HTR-8/SVneo (cell line): ENCODE measurements around the gene PRKCH.

Experiments
- DNase-seq: peaks from one replicate; pipeline ENCODE4 v3.0.0; 2011; ENCODE audit warnings: low spot score, mixed read lengths; ENCODE audit not compliant: insufficient read length
- FAIRE-seq: peaks from 2 replicates; lab custom pipeline; 2011; peaks lifted over from hg19 to GRCh38; lab: Jason Lieb, UNC

Gene PRKCH

GRCh38 chr14:61438860-61439765 lies 117.7 kb downstream of the PRKCH start:
- FAIRE-seq (peak; percentile 99), DNase-seq (no peak)

- DNase-seq (no peak), FAIRE-seq (peak; percentile 71)
Observed at GRCh38 chr14:61439779-61440418, 118.5 kb downstream of the PRKCH start.

- FAIRE-seq (no peak), DNase-seq (no peak)
Observed at GRCh38 chr14:61443481-61443880, 122.1 kb downstream of the PRKCH start.

DNA sequence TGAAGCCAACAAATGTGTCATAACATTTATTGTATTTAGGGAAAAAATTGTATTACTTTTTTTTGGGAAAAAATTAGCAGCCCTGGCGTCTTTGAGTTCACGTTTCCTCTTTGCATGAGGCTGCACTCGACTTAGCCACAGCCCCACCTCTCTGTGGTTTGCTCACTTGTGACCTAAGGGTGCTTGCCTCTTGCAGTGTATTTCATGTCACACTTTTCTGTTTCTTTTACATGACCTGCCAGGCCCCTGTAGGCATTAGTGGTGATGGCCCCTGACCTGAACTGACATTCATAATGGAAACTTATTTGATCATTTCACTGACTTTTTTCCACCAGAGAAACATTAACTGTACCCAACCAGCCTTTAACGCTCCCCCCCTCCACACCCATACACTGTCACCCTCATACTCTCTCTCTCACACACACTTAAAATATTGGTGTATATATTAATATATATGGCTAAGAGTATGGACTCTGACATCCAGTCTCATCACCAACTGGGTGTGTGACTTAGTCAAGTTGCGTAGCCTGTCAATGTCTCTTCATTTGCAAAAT lies 122.9 kb downstream of the PRKCH start:
- FAIRE-seq: peak; percentile 83
- no peak for DNase-seq

GRCh38 chr14:61451491-61451890 lies 130.1 kb downstream of the PRKCH start:
- DNase-seq: no peak

DNA sequence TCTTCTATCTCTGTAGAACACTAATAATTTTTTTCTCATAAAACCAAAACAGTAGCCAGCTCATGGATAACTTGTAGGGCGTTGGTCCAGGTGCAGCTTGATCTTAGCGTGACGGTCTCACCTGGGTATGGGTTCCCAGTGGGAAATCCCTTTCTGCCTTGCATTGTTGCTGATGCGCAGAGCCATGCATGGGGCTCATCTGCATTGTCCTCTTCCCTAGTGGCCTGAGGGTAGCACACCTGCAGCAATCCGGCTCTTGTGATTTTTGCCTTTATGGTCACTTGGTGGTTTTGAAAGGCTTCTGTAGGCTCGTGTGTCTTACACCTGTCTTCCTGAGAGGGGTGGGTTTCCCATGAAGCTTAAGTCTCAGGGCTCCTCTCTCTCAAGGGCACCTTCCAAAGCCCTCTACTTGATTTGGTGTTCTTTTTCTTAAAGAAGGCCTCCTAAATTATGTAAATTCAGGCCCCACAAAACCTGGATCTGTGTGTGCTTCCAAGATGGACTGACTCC lies 130.6 kb downstream of the PRKCH start:
- FAIRE-seq (no peak), DNase-seq (no peak)

More at GRCh38 chr14:61451491-61451890, 130.1 kb downstream of the PRKCH start:
- peak; percentile 97 for FAIRE-seq

DNA sequence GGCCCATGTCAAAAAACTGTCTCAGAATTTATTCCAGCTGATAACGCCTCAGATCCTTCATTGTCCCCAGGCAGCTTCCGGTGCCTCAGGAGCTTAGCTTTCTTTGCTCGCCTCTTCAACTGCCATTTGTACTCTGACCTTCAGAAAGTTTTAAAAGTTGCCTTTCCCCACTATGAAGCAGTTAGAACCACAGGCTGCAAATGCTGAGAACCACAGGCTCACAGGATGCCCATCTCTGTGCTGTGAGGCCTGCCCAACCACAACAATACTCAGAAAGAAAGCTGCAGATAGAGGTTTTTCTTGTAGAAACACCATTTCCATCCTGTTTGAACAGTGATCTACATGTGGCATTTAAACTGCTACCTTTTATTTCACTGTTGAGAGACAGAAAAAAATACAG lies 131.1 kb downstream of the PRKCH start:
- no peak for FAIRE-seq
- DNase-seq: no peak

DNA sequence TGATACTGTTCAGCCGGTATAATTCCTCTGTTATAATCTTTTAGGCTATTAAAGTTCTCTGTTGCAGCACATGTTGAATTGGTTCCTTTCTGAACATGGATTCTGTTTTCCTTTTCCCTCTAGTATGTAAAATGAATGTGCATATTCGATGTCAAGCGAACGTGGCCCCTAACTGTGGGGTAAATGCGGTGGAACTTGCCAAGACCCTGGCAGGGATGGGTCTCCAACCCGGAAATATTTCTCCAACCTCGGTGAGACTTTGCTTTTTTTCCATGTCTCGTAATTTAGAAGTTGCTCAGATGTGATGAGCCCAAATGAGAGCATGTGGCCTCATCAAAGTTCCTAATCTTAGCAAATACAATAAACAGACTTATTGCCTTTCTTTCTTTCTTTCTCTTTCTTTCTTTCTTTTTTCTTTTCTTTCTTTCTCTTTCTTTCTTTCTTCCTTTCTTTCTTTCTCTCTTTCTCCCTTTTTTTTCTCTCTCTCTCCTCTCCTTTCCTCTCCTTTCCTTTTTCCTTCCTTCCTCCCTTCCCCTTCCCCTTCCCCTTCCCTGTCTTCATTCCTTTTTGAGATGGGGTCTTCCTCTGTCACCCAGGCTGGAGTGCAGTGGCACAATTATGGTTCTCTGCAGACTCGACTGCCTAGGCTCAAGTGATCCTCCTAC lies 131.9 kb downstream of the PRKCH start:
- DNase-seq: no peak
- FAIRE-seq: peak; percentile 94

DNA sequence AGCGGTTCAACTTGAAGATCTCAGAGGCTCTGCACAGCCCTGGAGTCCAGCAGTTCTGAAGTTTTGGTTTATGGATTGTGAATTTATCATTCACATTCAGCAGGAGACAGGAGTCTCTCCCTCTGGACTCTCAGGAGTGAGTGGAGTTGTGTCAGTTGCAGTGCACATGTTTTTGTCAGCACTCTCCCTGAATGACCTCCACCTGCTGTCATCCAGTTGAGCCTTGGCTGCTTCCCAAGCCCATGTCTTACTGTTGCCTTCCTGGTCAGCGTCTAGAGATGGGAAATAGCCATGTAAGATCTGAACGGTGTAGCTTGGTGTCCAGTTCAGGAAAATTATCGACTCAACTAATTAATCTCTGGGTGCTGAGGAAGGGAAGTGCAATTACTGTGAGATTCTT lies 133.2 kb downstream of the PRKCH start:
- peak; percentile 90 for FAIRE-seq
- DNase-seq: no peak

DNA sequence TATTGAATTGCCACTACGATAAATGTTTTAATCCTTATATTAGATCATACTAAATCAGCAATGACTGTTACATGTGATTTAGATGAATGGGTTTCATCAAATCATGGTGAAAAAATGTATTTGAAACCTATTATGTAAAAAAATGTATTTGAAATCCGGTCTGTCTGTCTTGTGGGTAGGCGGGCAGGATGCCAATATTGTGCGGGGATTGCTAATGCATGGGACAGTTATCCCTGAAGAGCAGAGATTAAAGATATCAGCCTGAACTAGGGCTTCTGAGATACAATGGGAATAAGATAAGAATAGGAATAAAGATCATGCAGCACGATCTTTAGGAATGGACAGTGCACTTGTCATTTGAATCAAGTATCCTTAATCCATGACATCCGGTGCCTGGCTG lies 134.0 kb downstream of the PRKCH start:
- FAIRE-seq: no peak
- no peak for DNase-seq

GRCh38 chr14:61456720-61457119 lies 135.3 kb downstream of the PRKCH start:
- DNase-seq (peak; percentile 99), FAIRE-seq (peak; percentile 99)

DNA sequence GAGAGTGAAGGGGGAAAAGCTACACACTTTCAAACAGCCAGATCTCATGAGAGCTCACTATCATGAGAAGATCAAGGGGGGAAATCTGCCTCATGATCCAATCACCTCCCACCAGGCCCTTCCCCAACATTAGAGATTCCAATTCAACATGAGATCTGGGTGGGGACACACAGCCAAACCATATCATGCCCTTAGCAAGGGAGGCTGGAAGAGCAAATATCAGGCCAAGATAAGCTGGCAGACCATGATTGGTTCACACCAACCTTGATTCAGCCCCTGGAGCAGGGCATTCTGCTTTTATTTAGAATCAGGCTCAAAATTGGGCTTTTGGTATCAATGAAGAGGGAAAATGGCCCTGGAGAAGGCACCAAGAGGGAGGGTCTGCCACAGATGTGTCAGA lies 137.4 kb downstream of the PRKCH start:
- FAIRE-seq: no peak
- DNase-seq: no peak

- peak; percentile 93 for FAIRE-seq
Observed at GRCh38 chr14:61459229-61459628, 137.8 kb downstream of the PRKCH start.

DNA sequence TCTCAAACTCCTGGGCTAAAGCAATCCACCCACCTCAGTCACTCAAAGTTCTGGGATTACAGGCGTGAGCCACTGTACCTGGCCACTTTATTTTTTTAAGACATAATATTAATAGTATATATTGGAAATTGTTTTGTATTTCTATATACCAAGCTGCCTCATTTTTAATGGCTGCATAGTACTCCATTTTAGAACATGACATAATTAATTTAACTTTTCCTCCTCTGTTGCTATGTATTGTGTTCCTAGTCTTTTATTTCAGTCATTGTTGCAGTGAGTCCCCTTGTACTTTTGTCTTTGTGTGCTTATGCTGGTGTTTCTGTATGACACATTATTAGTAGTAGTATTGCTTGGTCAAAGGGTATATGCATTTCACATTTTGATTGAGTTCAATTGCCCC lies 138.7 kb downstream of the PRKCH start:
- no peak for FAIRE-seq
- no peak for DNase-seq

More at GRCh38 chr14:61459229-61459628, 137.8 kb downstream of the PRKCH start:
- DNase-seq: no peak

GRCh38 chr14:61460718-61461611 lies 139.6 kb downstream of the PRKCH start:
- FAIRE-seq (no peak), DNase-seq (no peak)

GRCh38 chr14:61461808-61462275 lies 140.5 kb downstream of the PRKCH start:
- peak; percentile 98 for DNase-seq
- no peak for FAIRE-seq

- DNase-seq (peak; percentile 93), FAIRE-seq (peak; percentile 100)
Observed at GRCh38 chr14:61462566-61463193, 141.3 kb downstream of the PRKCH start.

DNA sequence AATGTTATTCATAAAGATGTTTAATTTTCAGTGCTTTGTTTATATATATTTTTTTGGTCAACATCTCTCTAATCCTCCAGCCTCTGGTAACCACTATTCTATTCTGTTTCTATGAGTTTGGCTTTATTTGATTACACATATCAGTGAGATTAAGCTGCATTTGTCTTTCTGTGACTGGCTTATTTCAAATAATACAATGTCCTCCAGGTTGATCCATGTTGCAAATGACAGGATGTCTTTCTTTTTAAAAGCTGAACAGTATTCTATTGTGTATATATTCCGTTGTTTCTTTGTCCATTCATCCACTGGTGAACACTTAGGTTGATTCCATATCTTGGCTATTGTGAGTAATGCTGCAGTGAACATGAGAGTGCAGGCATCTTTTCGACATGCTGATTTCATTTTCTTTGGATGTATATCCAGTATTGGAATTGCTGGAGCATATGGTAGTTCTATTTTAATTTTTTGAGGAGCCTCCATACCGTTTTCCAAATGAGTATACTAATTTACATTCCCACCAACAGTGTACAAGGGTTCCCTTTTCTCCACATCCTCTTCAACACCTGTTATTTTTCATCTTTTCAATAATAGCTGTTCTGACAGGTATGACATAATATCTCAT lies 142.4 kb downstream of the PRKCH start:
- DNase-seq: no peak
- FAIRE-seq: peak; percentile 95
